Peyer's patch (tissue), 4 donors: ENCODE data around the gene TFCP2L1.

Experiments
- CTCF ChIP-seq, 6 experiments: fragments of 450-650 bp in 4 of 6; fragments of 200-600 bp in 2 of 6; sonication (generic) in 1 of 6; IDR thresholded peaks; one replicate each; pipeline ENCODE4 v1.5.1; 2017 to 2019; ENCODE audit warnings: antibody characterized with exemption in 6 of 6, mild to moderate bottlenecking in 3 of 6, moderate library complexity in 1 of 6
- POLR2A ChIP-seq, 2 donors: fragments of 450-650 bp; IDR thresholded peaks; one replicate each; pipeline ENCODE4 v1.5.1; 2017; ENCODE audit warnings: antibody characterized with exemption in 2 of 2, mild to moderate bottlenecking in 2 of 2, moderate library complexity in 2 of 2

- no peak for TF ChIP-seq CTCF (IDR thresholded peaks at IDR 0.05)
- TF ChIP-seq POLR2A (IDR thresholded peaks at IDR 0.05), result no peak
Observed at GRCh38 chr2:121281107-121281506, 3.9 kb downstream of the TFCP2L1 start.
